Measurements from ENCODE around the gene KRTAP24-1. TPM values are rescaled to one million over a fixed set of nuclear protein-coding genes. Genes with fewer than 3 reads are reported as not detected.

KRTAP24-1 gene
- total and polyA plus RNA-seq, 4 experiments from 2014 or later: not detected

DNA sequence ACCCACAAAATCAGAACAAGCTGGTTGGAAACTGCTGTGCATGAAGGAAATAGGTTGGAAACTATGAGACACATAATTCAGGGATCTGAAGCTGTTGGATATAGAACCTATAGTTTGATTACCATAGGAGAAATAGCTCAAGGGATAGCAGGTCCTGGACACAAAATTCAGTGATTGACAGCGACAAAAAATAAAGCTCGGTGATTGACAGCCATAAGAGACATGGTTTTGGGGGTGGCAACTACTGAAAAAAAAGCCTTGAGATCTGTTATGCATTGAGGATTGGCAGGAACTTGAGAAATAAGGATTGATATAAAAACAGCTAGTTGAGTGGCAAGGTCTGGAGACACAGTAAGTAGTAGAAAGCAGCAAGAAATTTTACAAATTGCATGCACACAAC, 6.5 kb upstream of the KRTAP24-1 start, which contains the start of gene KRTAP25-1:
Gene KRTAP25-1 (minus strand): TSS at position 300 of the 400 bp plus-strand sequence. CDS start 24 bp downstream, at position 276.
- POLR2A ChIA-PET (ENCODE audit: partially characterized antibody): no interaction called here
- CTCF ChIA-PET (ENCODE audit: partially characterized antibody): no interaction called here
- H3K36me3 Mint-ChIP-seq: no peaks in the 10 kb centered on the region
- H3K4me1 ChIP-seq (ENCODE audit: insufficient read depth, low read length): no peaks in the 10 kb centered on the region
- H3K9me3 Mint-ChIP-seq: peaks cover 0 to 3% (median 0%) of the 10 kb centered on the region in 8 donors
- H3K27me3 Mint-ChIP-seq: peaks cover 0 to 1% of the 10 kb centered on the region in 2 donors
- no peak for DNase-seq
- H3K4me1 Mint-ChIP-seq: no peaks in the 10 kb centered on the region
- H3K4me3 Mint-ChIP-seq: no peak within 1 kb of the TSS
- H3K9me3 ChIP-seq (ENCODE audit: control insufficient read depth in 1 of 2, low read length in 2 of 2): no peaks in the 10 kb centered on the region
- H3K4me3 ChIP-seq (ENCODE audit: low read length in 2 of 2): no peak within 1 kb of the TSS
- intact Hi-C loops (cut with micrococcal nuclease): no loop called here
- no peak within 1 kb of the TSS for H3K27ac ChIP-seq (ENCODE audit: low read depth, low read length)
- no peaks in the 10 kb centered on the region for H3K27me3 ChIP-seq (ENCODE audit: insufficient read depth, low read length)
- H3K27ac Mint-ChIP-seq: no peak within 1 kb of the TSS
- no peaks in the 10 kb centered on the region for H3K36me3 ChIP-seq (ENCODE audit: insufficient read depth, low read length)

DNA sequence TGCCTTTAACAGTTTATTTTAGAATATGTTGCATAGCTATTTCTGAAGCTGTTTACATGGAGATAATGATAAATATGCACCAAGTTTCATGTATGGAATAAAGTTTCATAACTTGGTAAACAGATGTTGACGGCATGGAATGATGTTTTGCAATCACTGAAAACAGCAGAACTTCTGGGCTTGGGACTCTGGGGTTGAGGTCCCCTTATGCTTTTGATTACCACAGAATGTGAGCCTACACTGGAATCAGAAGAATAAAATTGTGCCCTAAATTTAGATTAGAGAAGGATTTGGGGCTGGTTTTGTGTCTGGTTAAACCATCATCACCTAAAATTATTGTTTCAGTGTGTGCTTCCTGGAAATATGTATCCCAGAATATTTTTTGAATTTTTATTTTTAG, 11.1 kb downstream of the KRTAP24-1 start:
- CTCF ChIA-PET (ENCODE audit: partially characterized antibody): no interaction called here
- Mint-ChIP-seq H3K27ac (no peak overlapping the region), H3K9me3 (peaks cover 0 to 5% (median 2%) of the 10 kb centered on the region in 8 donors), H3K4me3 (no peak overlapping the region), H3K36me3 (no peaks in the 10 kb centered on the region), H3K4me1 (no peaks in the 10 kb centered on the region), H3K27me3 (peaks cover 0 to 2% of the 10 kb centered on the region in 2 donors)
- Histone ChIP-seq H3K27ac (ENCODE audit: low read depth, low read length) (no peak overlapping the region), H3K9me3 (ENCODE audit: control insufficient read depth in 1 of 2, low read length in 2 of 2) (no peaks in the 10 kb centered on the region), H3K4me3 (ENCODE audit: low read length in 2 of 2) (no peak overlapping the region), H3K36me3 (ENCODE audit: insufficient read depth, low read length) (no peaks in the 10 kb centered on the region), H3K27me3 (ENCODE audit: insufficient read depth, low read length) (no peaks in the 10 kb centered on the region), H3K4me1 (ENCODE audit: insufficient read depth, low read length) (no peaks in the 10 kb centered on the region)
- intact Hi-C loops (cut with micrococcal nuclease): no loop called here
- DNase-seq: no peak
- POLR2A ChIA-PET (ENCODE audit: partially characterized antibody): no interaction called here

DNA sequence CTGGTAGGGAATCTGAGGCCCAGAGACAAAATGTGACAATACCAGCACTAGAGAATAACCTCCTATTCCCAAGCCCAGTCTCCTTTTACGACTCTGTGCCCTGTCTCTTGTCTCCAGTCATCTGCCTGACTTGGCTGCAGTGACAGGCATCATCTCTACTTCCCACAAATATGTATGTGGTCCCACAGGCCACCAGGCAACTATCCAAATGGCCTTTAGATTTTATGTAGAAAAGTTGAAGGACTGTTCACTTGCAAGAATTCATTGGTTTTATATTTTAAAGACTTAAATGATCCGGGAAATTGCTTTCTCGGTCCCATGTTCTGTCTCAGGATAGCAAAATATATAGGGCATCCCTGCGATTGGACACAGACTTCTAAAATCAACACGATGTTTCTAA, 11.6 kb downstream of the KRTAP24-1 start:
- Mint-ChIP-seq H3K36me3 (no peaks in the 10 kb centered on the region), H3K4me3 (no peak overlapping the region), H3K9me3 (peaks cover 0 to 8% (median 3%) of the 10 kb centered on the region in 8 donors), H3K4me1 (no peaks in the 10 kb centered on the region), H3K27me3 (peaks cover 0 to 2% of the 10 kb centered on the region in 2 donors), H3K27ac (no peak overlapping the region)
- no peak for DNase-seq
- Histone ChIP-seq H3K4me1 (ENCODE audit: insufficient read depth, low read length) (no peaks in the 10 kb centered on the region), H3K4me3 (ENCODE audit: low read length in 2 of 2) (no peak overlapping the region), H3K27me3 (ENCODE audit: insufficient read depth, low read length) (no peaks in the 10 kb centered on the region), H3K9me3 (ENCODE audit: control insufficient read depth in 1 of 2, low read length in 2 of 2) (no peaks in the 10 kb centered on the region), H3K36me3 (ENCODE audit: insufficient read depth, low read length) (no peaks in the 10 kb centered on the region), H3K27ac (ENCODE audit: low read depth, low read length) (no peak overlapping the region)
- intact Hi-C loops (cut with micrococcal nuclease): no loop called here
- CTCF ChIA-PET (ENCODE audit: partially characterized antibody): no interaction called here
- POLR2A ChIA-PET (ENCODE audit: partially characterized antibody): no interaction called here

DNA sequence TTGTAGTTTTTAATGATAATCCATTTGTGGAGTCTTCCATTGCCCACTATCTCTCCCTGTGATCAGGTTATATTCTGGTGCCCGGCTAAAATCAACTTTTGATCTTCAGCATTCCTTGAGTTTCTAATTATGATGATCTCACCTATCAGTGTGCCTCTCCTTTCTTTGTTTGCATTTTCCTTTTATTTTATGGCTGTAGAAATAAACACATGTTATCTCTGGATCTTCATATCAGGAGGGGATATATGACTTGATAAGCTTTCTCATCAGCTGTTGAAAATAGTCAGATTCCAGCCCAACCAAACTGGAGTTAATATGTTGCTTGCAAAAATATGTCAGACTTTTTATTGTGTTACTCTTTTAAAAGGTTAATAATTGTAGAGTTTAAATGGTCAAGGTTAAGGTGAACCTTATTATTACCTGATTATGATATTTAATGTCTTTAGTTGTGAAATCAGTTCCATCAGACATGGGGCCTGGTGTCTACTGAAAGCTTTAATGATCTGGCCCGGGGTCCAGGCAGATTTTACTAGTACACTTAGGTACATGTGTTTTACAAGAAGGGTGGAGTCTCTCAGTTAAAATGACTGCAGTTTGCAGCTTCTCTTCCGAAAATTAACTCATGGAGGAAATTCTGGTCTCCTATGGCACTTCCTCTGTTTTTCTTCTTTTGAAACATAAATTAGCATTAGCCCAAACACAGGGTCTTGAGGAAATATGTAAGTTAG, 12.8 kb downstream of the KRTAP24-1 start:
- H3K4me3 Mint-ChIP-seq: no peak overlapping the region
- DNase-seq: no peak
- peaks cover 0 to 2% of the 10 kb centered on the region in 2 donors for H3K27me3 Mint-ChIP-seq
- H3K27ac Mint-ChIP-seq: no peak overlapping the region
- Histone ChIP-seq H3K27ac (ENCODE audit: low read depth, low read length) (no peak overlapping the region), H3K4me3 (ENCODE audit: low read length in 2 of 2) (no peak overlapping the region), H3K9me3 (ENCODE audit: control insufficient read depth in 1 of 2, low read length in 2 of 2) (no peaks in the 10 kb centered on the region), H3K36me3 (ENCODE audit: insufficient read depth, low read length) (no peaks in the 10 kb centered on the region), H3K4me1 (ENCODE audit: insufficient read depth, low read length) (no peaks in the 10 kb centered on the region), H3K27me3 (ENCODE audit: insufficient read depth, low read length) (no peaks in the 10 kb centered on the region)
- ChIA-PET POLR2A (ENCODE audit: partially characterized antibody) (no interaction called here), CTCF (ENCODE audit: partially characterized antibody) (no interaction called here)
- intact Hi-C loops (cut with micrococcal nuclease): no loop called here
- no peaks in the 10 kb centered on the region for H3K4me1 Mint-ChIP-seq
- H3K9me3 Mint-ChIP-seq: peaks cover 0 to 8% (median 3%) of the 10 kb centered on the region in 8 donors
- H3K36me3 Mint-ChIP-seq: no peaks in the 10 kb centered on the region

- Histone ChIP-seq H3K36me3 (ENCODE audit: insufficient read depth, low read length) (no peaks in the 10 kb centered on the region), H3K4me3 (ENCODE audit: low read length in 2 of 2) (no peak overlapping the region), H3K27me3 (ENCODE audit: insufficient read depth, low read length) (no peaks in the 10 kb centered on the region), H3K27ac (ENCODE audit: low read depth, low read length) (no peak overlapping the region), H3K4me1 (ENCODE audit: insufficient read depth, low read length) (no peaks in the 10 kb centered on the region), H3K9me3 (ENCODE audit: control insufficient read depth in 1 of 2, low read length in 2 of 2) (no peaks in the 10 kb centered on the region)
- peaks cover 0 to 2% of the 10 kb centered on the region in 2 donors for H3K27me3 Mint-ChIP-seq
- no peak for DNase-seq
- peaks cover 0 to 12% (median 3%) of the 10 kb centered on the region in 8 donors for H3K9me3 Mint-ChIP-seq
- intact Hi-C loops (cut with micrococcal nuclease): no loop called here
- H3K27ac Mint-ChIP-seq: no peak overlapping the region
- H3K4me3 Mint-ChIP-seq: no peak overlapping the region
- H3K36me3 Mint-ChIP-seq: no peaks in the 10 kb centered on the region
- POLR2A ChIA-PET (ENCODE audit: partially characterized antibody): no interaction called here
- H3K4me1 Mint-ChIP-seq: no peaks in the 10 kb centered on the region
- CTCF ChIA-PET (ENCODE audit: partially characterized antibody): no interaction called here
Measured at GRCh38 chr21:30268608-30269197, 14.0 kb downstream of the KRTAP24-1 start.

- Histone ChIP-seq H3K36me3 (ENCODE audit: insufficient read depth, low read length) (no peaks in the 10 kb centered on the region), H3K9me3 (ENCODE audit: control insufficient read depth in 1 of 2, low read length in 2 of 2) (no peaks in the 10 kb centered on the region), H3K27ac (ENCODE audit: low read depth, low read length) (no peak overlapping the region), H3K4me3 (ENCODE audit: low read length in 2 of 2) (no peak overlapping the region), H3K27me3 (ENCODE audit: insufficient read depth, low read length) (no peaks in the 10 kb centered on the region), H3K4me1 (ENCODE audit: insufficient read depth, low read length) (no peaks in the 10 kb centered on the region)
- no peaks in the 10 kb centered on the region for H3K4me1 Mint-ChIP-seq
- ChIA-PET CTCF (ENCODE audit: partially characterized antibody) (interaction anchor here (0.7 kb wide), 1 partner anchor 686 kb away, joined by 3 read pairs; no protein-coding TSS in a partner anchor), POLR2A (ENCODE audit: partially characterized antibody) (no interaction called here)
- no peaks in the 10 kb centered on the region for H3K36me3 Mint-ChIP-seq
- no peak overlapping the region for H3K4me3 Mint-ChIP-seq
- H3K27me3 Mint-ChIP-seq: no peaks in the 10 kb centered on the region
- intact Hi-C loops (cut with micrococcal nuclease): no loop called here
- no peak overlapping the region for H3K27ac Mint-ChIP-seq
- peaks cover 0 to 2% (median 0%) of the 10 kb centered on the region in 8 donors for H3K9me3 Mint-ChIP-seq
- no peak for DNase-seq
Measured at GRCh38 chr21:30257773-30258172, 25.0 kb downstream of the KRTAP24-1 start.

- Histone ChIP-seq H3K27me3 (ENCODE audit: insufficient read depth, low read length) (no peaks in the 10 kb centered on the region), H3K4me3 (ENCODE audit: low read length in 2 of 2) (no peak overlapping the region), H3K4me1 (ENCODE audit: insufficient read depth, low read length) (no peaks in the 10 kb centered on the region), H3K36me3 (ENCODE audit: insufficient read depth, low read length) (no peaks in the 10 kb centered on the region), H3K9me3 (ENCODE audit: control insufficient read depth in 1 of 2, low read length in 2 of 2) (no peaks in the 10 kb centered on the region), H3K27ac (ENCODE audit: low read depth, low read length) (no peak overlapping the region)
- Mint-ChIP-seq H3K4me3 (no peak overlapping the region), H3K36me3 (no peaks in the 10 kb centered on the region), H3K27ac (no peak overlapping the region), H3K27me3 (no peaks in the 10 kb centered on the region), H3K9me3 (peaks cover 0 to 2% (median 0%) of the 10 kb centered on the region in 8 donors), H3K4me1 (no peaks in the 10 kb centered on the region)
- intact Hi-C loops (cut with micrococcal nuclease): no loop called here
- POLR2A ChIA-PET (ENCODE audit: partially characterized antibody): no interaction called here
- CTCF ChIA-PET (ENCODE audit: partially characterized antibody): no interaction called here
- DNase-seq: no peak
Measured at GRCh38 chr21:30256100-30256499, 26.6 kb downstream of the KRTAP24-1 start.

Measured in CD4-positive, alpha-beta memory T cell (primary cell).